ENCODE data around the gene ATL2.

- TF ChIP-seq FOXM1 (IDR thresholded peaks at IDR 0.05; ENCODE audit: borderline replicate concordance, low read depth) (no peak), YY1 (IDR thresholded peaks at IDR 0.05; ENCODE audit: low read depth) (no peak), RAD21 (IDR thresholded peaks at IDR 0.05; ENCODE audit: low read depth) (no peak), CREB1 (IDR thresholded peaks at IDR 0.05; ENCODE audit: low read depth) (no peak), TCF12 (IDR thresholded peaks at IDR 0.05; ENCODE audit: low read depth) (no peak)
Observed at GRCh38 chr2:38381381-38382143, 4.5 kb upstream of the ATL2 start.
